ENCODE results near the gene PIAS4.

The PIAS4 gene

GRCh38 chr19:4060621-4061177 lies 53.2 kb downstream of the PIAS4 start:
- no peak overlapping the region for H3K4me3 ChIP-seq (ENCODE audit: low read depth, low read length)
- TF ChIP-seq CTCF (conservative IDR thresholded peaks at IDR 0.05; ENCODE audit: low read depth, low read length) = no peak
- DNase-seq (ENCODE audit: low read depth) = no peak

- no peak for TF ChIP-seq CTCF (conservative IDR thresholded peaks at IDR 0.05; ENCODE audit: low read depth, low read length)
- no peak overlapping the region for H3K4me3 ChIP-seq (ENCODE audit: low read depth, low read length)
- no peak for DNase-seq (ENCODE audit: low read depth)
These were observed 53.7 kb downstream of the PIAS4 start for GRCh38 chr19:4061178-4061682.

- H3K4me3 ChIP-seq (ENCODE audit: low read depth, low read length) = no peak overlapping the region
- TF ChIP-seq CTCF (conservative IDR thresholded peaks at IDR 0.05; ENCODE audit: low read depth, low read length) = no peak
- DNase-seq (ENCODE audit: low read depth) = no peak
These were observed 54.3 kb downstream of the PIAS4 start for GRCh38 chr19:4061683-4062418.

GRCh38 chr19:4062419-4063368 lies 55.2 kb downstream of the PIAS4 start:
- DNase-seq (ENCODE audit: low read depth) = no peak
- peak overlapping the region; percentile 76 for H3K4me3 ChIP-seq (ENCODE audit: low read depth, low read length)

GRCh38 chr19:4063369-4064148 lies 56.0 kb downstream of the PIAS4 start:
- TF ChIP-seq CTCF (conservative IDR thresholded peaks at IDR 0.05; ENCODE audit: low read depth, low read length) = peak; percentile 27
- peak overlapping the region; percentile 76 for H3K4me3 ChIP-seq (ENCODE audit: low read depth, low read length)
- no peak for DNase-seq (ENCODE audit: low read depth)

More at GRCh38 chr19:4062419-4063368, 55.2 kb downstream of the PIAS4 start:
- TF ChIP-seq CTCF (conservative IDR thresholded peaks at IDR 0.05; ENCODE audit: low read depth, low read length) = no peak

- TF ChIP-seq CTCF (conservative IDR thresholded peaks at IDR 0.05; ENCODE audit: low read depth, low read length) = no peak
- H3K4me3 ChIP-seq (ENCODE audit: low read depth, low read length) = peak overlapping the region; percentile 76
- peak; percentile 52 for DNase-seq (ENCODE audit: low read depth)
These were observed 56.6 kb downstream of the PIAS4 start for GRCh38 chr19:4064149-4064495.

Measured in choroid plexus epithelial cell (primary cell).